HG02610 (cell line): ENCODE results near the gene RASGEF1C.
"Not testable (repeated sequence)": the region's sequence is repeated elsewhere in the genome, so short reads cannot be mapped to it uniquely, and the experiment has no call there.

ENCODE experiments used
- ATAC-seq: cut with Tn5 transposase; IDR thresholded peaks from one replicate; pipeline ENCODE4 v1.9.1; 2021; ENCODE audit warnings: mild to moderate bottlenecking, moderate library complexity; ENCODE audit not compliant: unreplicated experiment

The RASGEF1C gene

DNA sequence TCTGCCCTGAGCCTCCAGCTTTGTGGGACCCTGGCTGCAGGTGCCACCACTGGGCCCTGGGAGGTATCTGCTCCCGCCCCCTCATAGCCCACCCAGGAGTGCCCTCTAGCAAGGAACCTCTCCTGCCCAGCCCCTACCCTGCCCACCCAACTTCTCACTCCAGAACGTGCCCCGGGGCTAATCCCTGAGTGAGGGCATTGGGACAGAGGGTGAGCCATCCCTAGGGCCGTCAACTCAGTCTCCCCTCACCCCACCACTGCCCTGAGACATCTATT is 2.7 kb upstream of the RASGEF1C start:
- ATAC-seq: no peak

DNA sequence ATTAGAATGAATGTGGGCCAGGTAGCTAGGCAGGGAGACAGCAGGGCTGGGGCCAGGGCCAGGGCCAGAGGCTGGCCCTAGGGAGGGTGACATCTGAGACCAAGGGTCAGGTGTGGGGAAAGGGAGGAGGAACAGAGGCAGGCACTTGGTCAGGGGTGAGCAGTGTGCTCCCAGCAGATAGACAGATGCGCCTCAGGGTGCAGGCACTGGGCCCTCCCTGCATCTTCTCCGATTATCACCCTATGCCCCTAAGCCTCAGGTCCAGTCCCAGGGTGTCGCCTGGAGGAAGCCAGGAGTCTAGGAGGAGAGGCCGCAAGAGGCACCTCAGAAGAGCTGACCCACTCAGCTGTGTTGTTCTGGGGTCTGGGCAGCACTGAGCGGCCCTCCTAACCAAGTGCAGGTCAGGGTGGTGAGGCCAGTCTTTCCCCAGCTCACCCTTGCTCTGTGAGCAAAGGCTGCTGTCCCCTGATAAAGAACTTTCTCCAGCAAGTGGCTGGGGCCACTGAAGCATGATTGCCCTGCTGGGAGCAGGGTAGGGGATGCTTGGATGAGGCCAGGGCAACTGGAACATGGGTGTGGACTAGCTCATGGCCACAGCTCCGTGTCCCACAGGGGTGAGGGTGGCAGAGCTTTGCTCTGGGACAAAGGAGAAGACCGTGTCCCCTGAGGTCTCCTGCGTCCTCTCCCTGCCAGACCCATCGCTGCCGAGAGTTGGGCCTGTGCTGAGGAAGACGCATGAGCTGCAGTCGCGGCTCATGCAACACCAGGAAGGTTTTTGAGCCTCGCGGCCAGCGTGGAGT is 2.1 kb upstream of the RASGEF1C start:
- no peak for ATAC-seq

DNA sequence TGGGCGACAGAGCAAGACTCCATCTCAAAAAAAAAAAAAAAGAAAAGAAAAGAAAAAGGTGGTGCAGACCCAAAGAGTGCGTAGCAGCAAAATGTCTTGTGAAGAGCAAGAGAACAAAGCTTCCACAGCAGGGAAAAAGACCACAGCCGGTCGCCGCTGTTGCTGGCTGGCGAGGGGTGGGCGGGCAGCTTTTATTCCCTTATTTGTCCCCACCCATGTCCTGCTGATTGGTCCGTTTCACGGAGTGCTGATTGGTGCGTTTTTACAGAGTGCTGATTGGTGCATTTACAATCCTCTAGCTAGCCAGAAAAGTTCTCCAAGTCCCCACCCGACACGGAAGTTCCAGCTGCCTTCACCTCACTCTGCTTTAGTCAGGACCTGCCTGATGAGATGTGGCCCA is 1.1 kb upstream of the RASGEF1C start:
- ATAC-seq: not testable (repeated sequence)

DNA sequence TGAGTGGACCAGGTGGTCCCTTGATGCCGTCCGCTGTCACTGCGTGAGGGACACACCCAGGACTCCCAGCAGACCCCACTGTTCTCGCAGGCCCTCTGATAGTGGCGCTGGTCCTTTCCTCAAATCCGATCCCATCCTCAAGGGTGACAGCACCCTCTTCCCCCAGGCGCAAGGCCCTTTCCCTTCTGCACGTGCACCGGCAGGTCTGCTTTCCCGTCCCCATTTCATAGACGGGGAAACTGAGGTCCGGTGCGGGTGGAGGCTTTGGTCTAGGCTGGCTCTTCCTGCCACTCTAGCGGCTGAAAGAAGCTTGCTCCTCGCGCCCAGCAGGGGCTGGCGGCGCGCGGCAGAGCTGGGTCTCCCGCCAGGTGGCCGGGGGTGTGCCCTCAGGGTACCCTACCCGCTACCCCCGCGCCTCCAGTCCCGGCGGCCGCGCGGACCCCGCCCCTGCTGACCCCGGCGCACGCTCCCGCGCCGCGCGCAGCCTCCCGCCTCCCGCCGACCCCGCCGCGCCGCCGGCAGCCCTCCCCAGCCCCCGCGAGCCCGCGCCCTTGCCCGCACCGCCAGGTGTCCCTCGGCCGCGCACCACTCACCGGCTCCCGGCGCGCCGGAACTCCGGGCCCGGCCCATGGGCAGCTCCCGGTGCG is 453 bp downstream of the RASGEF1C start:
- peak; percentile 25 for ATAC-seq

DNA sequence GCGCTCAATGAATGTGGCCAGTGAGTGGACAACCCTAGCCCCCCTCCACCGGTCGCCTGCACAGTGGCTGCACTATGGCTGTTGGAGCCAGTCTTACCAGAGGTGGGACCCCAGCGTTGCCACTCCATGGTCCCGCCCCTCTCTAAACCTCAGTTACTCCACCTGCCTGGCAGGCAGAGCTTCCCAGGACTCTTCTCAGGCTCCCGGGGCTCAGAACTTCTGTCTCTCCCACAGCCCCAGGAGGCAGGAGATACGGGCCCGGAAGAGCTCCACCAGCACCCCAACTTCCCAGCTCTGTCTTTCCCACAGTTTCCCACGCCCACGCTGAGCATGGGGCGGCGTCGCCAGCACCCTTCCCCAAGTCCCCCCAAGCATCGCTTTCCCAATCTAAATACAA is 975 bp downstream of the RASGEF1C start:
- no peak for ATAC-seq

DNA sequence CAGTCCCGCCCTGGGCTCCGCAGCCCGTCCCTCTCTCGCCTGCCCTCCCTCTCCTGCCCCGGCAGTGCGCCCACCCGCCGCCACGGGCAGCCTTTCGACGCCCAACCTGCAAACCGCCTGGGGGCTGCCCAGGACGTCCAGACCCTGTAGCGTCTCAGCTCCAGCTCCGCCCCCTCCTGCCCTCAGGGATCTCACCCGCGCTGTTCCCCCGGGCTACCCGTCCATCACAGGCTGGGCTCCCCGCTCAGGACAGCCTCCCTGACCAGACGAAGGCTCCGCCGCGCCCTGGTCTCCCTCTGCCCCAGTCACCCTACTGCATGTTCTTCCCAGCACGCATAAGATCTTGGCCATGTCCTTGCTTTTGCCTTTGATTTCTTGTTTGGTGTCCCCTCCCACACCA is 1.4 kb downstream of the RASGEF1C start:
- ATAC-seq: no peak

DNA sequence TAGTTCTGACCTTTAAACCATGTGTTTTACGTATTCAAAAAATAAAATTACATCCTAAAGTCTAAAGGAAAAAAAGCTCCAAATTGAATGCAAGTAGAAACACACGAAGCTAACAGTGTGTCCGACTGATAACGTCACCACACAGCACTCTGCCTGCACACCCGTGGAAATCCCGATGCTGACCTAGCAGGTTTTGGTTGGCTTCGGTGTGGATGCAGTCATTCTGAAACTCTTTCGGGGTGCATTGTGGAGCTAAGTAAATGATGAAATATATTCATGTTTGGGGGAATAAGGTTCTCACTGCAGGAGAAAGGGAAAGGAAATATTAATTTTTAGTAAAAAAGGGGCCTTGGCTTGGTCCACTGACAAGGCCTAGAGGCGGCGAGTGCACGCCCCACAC is 2.0 kb downstream of the RASGEF1C start:
- no peak for ATAC-seq

DNA sequence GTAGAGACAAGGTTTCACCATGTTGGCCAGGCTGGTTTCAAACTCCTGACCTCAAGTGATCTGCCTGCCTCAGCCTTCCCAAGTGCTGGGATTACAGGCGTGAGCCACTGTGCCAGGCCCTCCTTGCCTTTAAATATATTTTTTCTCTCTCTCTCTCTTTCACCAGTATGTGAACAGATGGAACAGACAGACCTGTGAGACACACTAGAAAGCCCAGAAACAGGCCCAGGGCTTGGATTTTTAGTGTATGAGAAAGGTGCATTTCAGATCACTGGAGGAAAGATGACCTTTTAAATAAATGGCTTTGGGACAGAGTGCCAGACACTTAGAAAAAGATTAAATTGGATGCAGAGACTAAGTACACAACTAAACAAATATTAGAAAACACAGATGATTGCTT is 3.1 kb downstream of the RASGEF1C start:
- no peak for ATAC-seq

DNA sequence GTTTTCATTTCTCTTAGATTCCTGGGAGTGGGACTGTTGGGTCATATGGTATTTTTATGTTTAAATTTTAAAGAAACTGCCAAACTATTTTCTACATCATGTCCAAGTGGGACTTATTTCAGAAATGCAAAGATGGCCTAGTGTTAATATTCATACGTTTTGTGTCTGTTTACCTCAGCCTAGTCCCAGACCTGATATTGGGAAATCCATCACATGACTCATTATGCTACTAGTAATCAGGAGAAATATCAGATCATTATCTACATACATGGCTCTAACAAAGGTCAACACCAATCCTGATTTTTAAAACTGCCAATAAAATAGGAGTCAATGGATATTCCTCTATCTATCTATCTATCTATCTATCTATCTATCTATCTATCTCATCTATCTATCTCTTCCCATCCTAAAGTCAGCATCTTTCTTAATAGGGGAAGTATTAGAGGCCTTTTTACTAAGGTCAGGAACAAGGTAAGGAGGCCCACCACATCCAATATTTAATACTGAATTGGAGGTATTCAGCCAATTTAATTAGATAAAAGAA is 4.7 kb downstream of the RASGEF1C start:
- no peak for ATAC-seq

DNA sequence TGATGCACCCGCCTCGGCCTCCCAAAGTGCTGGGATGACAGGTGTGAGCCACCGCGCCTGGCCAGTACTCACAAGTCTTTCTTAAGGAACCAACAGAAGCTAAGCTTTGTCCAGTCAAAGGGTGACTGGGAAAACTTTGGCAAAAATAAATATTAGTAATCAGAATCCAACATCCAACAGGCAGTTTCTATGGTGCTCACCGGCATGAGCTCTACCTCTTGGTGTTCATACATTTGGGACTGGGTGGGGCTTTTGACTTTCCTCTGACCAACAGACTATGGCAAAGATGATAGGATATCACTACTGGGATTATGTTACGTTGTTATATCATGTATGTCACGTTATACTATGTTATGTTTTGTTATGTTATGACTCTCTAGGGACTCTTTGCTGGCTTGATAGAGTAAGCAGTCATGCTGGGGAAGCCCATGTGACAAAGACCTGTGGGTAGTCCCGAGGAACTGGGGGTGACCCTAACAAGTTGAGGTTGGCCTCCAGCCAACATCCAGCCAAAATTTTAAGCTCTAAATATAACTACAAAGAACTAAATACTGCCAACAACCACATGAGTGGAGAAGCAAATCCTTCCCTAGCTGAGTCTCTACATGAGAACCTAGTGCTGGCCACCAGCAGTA is 6.0 kb downstream of the RASGEF1C start:
- ATAC-seq: no peak

DNA sequence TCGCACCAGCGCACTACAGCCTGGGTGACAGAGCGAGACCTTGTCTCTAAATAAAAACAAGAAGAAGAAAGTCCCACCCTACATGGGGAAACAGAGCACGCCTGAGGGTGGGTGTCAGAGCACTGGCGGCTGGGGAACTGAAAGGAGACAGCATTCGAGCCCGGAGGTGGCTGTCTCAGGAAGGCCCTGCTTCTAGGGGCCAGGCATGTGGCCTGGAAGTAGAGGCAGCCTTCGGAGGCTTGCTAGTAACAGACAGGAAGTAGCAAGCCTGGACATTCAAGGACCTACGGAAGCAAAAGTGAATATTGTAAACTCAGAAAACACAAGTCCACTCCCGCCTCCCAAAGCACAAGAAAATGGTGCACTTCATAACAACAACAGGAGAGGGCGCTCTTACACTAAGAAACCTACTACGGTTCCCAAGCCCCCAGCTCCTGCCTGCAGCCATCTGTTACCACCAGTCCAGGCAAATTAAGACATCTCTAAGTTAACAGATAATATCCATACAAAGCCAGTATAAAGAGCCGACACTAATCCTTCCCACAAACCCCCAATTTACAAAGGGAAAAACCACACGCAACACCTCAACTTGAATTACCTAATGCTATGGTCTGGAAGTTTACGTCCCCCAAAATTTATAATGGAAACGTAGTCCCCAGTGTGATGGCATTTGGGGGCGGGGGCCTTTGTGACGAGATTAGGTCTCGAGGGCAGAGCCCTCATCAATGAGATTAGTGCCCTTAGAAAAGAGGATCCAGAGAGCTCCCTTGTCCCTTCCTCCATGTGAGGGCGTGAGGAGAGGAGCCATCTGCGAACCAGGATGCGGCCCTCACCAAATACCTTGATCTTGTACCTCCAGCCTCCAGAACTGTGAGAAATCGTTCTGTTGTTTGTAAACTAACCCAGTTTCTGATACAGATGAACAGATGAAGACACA is 7.7 kb downstream of the RASGEF1C start:
- no peak for ATAC-seq

DNA sequence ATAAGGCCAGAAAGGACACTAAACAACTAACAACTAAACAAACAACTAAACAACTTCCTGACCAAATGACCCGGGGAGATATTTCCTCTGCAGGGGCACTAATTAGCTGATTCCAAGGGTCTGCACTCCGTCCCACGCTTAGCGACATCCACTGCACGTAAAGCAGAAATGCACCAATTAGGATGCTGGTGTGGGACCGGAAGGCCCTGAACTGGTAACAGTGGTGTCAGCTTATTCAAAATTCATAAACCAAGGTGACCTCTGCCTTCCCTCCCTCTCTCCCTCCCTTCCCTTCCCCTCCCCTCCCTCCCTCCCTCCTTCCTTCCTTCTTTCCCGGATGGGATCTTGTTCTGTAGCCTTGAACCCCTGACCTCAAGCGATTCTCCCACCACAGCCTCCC is 9.6 kb downstream of the RASGEF1C start:
- ATAC-seq: no peak

DNA sequence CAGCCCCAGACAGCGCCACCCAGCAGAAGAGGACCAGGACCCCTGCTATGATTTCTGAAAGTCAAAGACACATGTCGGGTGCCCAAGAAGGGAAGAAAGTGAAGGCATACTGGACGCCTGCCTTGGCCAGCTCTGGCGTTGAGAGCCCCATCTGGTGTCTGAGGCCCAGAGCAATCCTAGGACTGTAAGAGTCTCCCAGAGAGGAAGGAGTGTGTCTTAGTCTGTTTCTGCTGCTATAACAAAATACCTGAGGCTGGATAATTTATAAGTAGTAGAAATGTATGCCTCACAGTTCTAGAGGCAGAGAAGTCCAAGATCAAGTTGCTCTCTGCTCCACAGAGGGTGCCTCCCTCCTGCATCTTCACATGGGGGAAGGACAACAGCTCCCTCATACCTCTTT is 10.8 kb downstream of the RASGEF1C start:
- no peak for ATAC-seq

DNA sequence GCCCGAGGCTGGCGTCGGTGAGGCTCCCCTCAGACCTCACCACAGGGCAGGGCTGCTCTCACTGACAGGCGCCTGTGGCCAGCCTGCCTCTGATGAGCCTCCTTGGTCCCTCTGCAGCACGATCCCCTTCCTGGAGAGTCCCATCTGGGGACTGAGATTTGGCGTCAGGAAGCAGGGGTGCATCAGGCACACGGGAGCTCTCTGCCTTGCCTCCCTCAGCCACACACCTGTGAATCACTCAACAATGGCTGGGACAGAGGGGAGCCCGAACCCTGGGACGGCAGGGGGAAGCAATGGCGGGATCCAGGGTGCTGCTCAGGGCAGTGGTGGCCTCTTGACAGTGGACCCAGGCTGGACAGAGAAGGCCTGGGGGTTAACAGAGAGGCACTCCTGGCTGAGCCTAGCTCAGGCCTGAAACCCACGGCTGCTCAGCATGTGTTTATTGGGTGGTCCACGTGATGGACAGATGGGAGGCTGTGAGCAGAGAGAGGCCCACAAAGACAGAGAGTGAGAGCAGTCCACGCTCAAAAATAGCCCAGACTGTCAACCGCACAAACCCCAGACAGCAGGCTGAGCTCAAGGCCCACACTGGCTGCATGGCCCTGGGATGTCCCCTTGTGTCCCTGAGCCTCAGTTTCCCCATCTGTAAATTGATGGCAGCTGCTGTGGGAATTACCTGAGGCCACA is 11.9 kb downstream of the RASGEF1C start:
- ATAC-seq: no peak

DNA sequence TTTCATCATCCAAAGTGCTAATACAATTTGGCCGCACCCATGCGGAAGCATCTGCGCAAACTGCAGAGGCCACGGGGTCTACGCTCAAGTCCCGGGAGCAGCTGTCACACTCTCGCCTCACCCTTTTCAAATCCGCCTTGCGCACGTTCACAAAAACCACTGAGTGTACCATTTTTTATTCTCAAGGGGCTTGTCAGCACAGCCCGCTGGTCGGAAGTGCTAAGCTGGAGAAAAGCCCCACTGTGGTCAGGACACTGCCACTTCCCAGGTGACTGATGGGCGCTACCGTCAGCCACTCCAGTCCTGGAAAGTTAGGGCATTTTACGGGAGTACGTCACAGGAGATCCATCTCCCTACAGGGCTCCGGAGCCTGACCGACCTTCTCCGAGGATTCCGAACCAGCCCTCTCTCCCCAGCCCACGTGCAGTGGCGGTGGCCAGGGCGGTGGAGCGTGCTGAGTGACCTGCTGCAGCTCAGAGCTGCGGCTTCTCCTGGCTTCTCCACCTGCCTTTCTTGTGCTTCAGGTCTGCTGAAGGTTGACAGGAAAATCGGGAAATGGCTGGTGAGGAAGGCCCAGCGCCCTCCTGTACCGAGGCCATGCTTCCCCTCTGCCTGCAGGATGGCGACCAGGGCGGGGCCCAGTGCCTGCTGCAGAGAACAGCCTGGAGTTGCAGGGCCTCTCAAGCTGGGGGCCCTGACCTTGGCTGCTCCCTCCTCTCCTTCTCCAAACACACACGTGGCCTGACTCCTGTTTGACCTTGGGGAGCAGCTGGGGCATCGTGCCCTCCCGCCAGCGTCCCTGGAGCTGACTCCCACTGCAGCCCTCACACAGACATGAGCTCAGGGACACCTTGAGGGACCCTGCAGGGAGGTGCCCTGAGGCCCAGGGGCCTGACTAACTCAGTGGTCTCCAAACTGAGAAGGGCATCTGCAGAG is 14.3 kb downstream of the RASGEF1C start:
- no peak for ATAC-seq

DNA sequence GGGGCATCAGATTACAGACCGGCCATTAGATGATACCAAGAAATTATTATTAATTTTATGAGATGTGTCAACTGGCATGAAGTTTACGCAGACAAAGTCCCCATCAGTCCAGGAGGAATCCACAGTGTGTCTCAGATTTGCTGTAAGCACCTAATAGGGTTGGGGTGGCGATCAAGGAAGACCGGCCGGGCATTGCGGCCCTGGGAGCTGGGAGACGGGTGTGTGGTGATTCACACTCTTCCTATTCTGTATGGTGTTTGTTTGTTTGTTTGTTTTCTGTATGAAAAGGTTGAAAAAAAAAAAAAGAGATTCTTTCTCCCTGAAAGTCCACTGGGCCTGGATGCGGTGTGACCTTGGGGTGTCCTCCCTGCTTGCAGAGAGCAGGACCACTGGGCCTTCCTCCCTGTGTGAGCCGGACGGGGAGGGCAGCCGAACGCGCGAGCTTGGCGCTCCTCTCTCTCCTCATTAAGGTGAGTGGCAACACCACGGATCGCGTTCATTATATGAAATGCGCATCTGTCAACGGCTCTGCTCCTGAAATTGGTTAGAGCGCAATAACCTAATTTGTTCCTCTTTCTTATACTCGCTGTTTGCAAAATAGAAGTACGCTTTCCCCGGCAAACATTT is 15.1 kb downstream of the RASGEF1C start:
- no peak for ATAC-seq

DNA sequence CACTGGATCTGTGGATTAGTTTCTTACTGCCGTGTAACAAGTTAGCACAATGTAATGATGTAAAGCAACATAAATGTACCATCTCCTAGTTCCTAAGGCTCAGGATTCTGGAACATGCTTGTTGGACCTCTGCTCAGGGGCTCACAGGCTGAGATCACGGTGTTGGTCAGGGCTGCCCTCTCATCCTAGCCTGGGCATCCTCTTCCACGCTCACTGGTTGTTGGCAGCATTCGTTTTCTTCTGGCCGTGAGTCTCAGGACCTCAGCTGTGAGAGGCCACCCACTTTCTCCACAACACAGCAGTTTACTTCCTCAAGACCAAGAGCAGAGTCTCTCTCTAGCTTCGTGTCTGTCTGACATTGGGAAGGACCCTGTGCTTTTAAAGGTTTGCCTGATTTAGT is 17.3 kb downstream of the RASGEF1C start:
- ATAC-seq: no peak

DNA sequence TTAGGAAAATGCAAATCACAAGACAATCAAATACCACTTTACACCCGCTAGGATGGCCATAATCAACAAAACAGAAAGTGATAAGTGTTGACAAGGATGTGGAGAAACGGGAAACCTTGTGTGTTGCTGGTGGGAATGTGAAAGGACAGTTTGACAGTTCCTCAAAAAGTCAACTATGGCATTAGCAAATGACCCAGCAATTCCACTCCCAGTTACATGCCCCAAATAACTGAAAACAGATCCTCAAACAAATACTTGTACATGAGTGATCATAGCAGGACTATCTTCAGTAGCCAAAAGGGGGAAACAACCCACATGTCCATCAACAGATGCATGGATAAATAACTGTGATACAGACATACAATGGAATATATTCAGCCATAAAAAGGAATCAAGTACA is 21.2 kb downstream of the RASGEF1C start:
- no peak for ATAC-seq

DNA sequence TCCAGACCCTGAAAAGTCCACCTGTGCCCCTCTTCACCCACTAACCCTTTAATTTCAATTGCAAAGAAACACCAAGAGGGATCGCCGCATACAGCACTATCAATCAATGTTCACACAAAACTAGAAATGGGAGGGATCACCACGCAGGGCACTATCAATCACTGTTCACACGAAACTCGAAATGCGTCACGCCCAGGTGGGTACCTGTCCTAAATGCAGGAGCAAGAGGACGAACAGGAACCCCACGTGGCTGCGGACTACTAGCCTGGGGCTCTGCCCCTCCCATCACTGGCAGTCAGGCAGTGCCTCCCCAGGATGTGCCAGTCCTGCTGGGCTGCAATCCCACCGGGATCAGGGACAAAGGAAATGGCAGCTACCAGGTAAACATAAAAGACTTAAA is 28.2 kb downstream of the RASGEF1C start:
- no peak for ATAC-seq
